HG03060 (cell line): ENCODE data around the gene MBOAT7.
A peak's percentile ranks its signal among the peaks of the same experiment; 100 is the strongest.
"Not testable (repeated sequence)": the region's sequence is repeated elsewhere in the genome, so short reads cannot be mapped to it uniquely, and the experiment has no call there.

Experiments used
- ATAC-seq: cut with Tn5 transposase; IDR thresholded peaks from one replicate; pipeline ENCODE4 v1.9.1; 2021; ENCODE audit warnings: low read depth, moderate number of reproducible peaks; ENCODE audit not compliant: unreplicated experiment

The MBOAT7 gene, protein sequence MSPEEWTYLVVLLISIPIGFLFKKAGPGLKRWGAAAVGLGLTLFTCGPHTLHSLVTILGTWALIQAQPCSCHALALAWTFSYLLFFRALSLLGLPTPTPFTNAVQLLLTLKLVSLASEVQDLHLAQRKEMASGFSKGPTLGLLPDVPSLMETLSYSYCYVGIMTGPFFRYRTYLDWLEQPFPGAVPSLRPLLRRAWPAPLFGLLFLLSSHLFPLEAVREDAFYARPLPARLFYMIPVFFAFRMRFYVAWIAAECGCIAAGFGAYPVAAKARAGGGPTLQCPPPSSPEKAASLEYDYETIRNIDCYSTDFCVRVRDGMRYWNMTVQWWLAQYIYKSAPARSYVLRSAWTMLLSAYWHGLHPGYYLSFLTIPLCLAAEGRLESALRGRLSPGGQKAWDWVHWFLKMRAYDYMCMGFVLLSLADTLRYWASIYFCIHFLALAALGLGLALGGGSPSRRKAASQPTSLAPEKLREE

DNA sequence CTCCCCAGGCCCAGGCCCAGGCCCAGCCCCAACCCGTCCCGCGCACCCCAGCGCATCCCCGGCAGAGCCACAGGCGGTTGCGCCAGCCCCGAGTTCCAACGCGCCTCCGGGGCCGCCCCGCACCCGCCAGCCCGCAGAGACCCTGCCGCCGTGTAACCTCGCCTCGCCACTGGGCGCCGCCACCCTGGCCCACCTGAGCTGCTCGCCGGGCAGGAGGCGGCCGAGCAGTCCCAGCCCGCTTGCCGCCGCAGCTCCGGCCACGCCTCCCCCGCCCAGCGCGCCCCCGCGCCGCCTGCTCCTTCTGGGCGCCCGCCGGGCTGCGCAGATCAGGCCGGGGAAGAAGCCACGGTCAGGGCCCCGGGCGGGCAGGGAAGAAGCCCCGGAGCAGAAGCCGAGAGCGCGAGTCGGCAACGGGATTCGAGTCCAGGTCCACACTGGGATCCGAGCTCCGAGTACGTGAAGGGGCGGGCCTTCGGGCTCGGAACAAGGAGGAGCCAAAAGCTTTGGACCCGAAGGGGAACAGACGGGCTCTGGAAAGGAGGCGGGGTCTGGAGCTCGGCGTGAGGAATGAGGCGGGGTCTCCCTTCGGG is at the start of gene MBOAT7:
MBOAT7 (minus strand) TSS at position 436 of the 590 bp plus-strand sequence. CDS start 1,072 bp downstream, outside the sequence.
- ATAC-seq = peak; percentile 12

DNA sequence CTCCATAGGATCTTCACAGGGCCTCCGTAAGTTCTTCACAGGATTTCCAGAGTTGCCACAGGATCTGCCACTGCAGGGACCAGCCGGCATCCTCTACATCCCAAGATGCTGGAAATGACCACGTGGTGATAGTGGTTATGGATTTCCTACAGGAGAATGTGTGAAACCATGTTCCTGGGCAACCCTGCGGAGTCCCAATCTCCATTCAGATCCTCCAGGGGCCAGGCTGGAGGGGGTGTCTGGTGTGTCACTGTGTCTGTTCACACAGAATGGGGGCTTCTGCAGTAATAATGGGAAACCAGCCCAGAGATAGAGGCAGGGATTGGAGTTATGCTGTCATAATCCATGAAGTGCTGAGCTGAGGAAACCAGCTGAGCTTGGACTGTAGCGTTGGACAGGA is 44.6 kb upstream of the MBOAT7 start:
- ATAC-seq = no peak

DNA sequence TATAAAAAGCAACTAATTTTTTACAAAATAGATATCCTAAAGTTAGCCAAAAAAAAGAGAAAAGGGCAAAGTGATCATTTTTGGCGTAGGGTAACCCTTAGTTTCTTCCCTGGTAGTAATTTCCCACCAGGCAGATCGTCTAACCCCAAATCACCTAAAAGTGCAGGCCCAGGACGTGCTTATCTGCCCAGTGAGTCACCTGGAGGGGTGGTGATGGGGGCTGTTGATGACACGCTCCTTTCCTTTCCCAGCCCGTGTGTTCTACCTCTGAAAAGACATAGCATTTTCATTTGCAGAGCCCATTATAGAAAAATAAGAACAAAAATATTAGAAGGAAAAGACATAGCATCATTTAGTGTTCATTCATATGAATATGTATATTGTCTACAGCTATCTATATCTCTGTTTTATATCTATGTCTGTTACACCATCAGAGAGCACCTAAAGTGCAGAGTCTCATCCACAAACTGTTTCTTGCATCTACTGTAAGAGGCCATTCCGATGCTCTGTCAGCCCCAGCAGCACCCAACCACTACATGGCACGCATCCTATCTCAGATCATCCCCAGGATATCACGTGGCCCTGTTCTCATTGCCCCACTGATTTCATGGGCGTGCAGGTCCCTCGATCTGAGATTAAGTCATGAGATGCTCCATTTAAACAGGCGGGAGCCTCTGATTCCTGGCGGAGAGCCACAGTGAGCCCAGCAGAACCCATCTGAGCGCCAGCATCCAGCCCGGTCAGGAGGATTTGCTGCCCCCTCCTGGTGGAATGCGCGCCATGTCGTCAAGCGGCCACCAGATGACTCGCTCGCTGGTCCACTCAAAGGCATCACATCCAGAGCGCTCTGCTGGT is 41.9 kb upstream of the MBOAT7 start:
- ATAC-seq = no peak

DNA sequence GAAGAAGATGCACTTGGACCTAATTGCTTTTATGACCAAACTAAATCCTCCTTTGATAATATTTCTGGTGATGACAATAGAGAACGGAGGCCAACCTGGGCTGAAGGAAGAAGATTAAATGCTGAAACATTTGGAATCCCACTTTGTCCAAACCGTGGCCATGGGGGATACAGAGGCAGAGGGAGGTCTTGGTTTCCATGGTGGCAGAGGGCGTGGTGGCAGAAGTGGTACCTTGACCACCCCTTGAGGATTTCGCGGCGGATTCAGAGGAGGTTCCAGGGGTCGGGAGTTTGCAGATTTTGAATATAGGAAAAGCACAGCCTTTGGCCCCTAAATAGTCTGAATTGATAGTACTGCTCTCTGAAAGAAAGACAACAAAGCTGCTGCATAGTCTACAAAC is 40.7 kb upstream of the MBOAT7 start:
- no peak for ATAC-seq

DNA sequence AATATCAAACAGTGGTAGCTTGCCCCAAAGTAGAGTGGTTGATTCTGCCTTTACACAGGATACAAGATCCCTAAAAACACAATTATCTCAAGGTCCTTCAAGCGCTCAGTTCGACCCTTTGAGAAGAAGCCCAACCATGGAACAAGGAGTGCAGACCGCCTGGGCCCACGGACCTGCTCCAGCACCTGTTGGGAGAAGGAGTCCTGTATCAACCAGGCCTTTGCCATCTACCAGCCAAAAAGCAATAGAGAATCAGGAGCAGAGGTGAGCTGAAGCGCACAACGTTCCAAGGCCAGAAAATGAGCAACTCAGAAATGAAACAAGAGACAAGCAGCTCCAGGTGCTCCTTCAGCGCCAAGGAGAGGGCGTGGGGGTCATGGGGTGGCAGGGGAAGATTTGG is 39.8 kb upstream of the MBOAT7 start:
- no peak for ATAC-seq

DNA sequence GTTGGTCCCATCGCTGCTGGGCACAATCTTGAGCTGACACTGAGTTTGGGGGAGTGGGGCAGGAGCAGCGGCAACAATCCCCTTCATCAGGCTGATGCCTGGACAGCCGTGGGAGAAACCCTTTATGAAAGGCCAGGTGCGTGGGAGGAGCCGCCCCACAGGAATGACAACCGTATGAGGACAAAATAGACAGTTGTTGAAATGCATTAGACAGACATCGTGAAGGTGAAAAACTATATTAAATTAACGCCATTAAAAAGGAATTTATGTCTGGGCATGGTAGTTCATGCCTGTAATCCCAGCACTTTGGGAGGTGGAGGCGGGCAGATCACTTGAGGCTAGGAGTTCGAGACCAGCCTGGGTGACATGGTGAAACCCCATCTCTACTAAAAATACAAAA is 35.2 kb upstream of the MBOAT7 start:
- ATAC-seq = not testable (repeated sequence)

DNA sequence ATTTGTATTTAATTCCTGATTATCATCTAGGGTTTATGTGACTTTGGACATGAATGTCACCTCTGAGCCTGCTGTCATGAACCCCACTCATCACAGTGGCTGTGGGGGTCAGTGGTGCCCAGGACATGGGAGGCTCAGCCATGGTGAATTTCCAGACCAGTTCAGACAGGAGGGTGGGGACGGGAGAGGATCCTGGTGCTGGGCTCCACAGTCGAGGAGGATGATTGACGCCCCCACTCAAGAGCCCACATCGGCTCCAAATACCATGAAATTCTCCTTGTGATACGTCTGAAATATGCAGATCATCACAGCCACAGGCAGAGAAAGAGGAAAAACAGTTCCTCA is 34.5 kb upstream of the MBOAT7 start:
- ATAC-seq = not testable (repeated sequence)

DNA sequence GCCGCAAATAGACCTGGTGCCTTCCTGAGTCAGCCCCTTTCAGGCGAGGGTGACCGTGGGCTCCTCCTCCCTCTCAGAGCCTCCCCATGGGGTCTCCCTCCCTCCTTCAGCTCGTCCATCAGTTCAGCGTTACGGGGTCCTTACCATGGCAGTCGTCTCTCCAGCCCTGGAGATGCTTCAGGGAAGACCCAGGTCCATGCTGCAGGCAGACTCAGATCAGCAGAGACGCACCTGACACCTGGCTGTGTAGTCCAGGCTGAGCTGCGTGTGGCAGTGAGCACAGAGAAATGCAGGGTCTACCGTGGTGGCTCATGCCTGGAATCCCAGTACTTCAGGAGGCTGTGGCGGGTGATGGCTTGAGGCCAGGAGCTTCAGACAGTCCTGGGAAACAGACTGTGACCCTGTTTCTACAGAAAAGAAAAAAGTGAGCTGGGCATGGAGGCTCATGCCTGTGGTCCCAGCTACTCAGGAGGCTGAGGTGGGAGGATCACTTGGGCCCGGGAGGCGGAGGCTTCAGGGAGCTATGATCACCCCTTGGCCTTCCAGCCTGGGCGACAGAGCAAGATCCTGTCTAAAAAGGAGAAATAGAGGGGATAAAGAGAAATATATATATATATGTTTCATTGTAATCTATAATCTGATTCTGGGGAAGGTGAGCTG is 34.0 kb upstream of the MBOAT7 start:
- not testable (repeated sequence) for ATAC-seq

DNA sequence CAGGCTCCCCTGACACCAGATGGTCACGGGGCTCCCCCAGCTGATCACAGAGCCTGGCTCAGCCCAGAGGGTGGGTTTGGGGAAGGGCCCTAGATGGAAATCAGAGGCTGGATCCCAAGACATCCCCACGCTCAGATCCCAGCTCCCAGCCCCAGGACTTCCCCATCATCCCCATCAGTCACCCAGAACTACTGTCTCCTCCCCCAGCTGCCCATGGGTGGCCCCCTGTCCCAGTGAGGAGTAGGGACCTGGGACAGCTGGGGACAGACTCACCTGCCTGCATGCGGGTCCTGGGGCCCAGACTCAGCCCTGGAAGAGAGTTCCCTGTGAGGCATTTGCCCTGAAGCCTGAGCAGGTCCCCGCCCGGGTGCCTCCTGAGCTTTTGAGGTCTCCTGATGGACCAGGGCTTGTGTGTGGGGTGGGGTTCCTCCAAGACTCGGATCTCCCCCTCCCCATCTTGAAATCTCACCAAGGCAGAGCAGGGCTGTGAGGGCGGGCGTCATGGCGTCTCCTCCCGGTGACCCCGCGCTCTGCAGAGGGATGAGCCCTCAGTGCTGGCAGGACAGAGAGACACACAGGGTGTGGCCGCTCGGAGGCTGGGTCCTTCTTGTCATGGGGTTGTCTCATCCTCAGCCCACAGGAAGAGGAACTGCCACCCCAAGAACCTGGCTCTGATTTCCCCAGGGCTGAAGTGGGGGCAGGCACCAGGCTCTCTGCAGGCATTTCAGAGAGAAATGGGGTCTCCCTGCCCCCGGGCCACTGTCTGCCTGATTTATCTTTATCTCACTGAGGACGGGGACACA is 33.3 kb upstream of the MBOAT7 start, which contains the start of gene LILRB3:
LILRB3 (minus strand) TSS at position 534 of the 803 bp plus-strand sequence; CDS start at position 503, 31 bp downstream.
- not testable (repeated sequence) for ATAC-seq

DNA sequence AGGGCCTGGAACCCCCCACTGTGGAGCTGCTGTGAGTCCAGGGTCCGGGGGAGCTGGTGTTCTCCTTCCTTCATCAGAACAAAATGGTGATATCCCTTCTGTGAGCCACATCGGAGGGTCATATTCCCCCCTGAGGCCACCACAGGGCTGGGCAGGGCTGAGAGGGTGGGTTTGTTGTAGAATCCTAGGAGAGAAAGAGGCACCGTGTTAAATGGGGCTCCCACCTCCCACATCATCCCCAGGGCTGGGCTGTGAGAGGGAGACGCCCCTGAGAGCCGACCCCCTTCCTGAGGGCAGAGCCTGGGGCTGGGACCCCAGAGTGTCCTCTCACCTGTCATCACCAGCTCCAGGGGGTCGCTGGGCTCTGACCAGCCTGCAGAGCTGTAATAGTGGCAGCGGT is 32.6 kb upstream of the MBOAT7 start:
- not testable (repeated sequence) for ATAC-seq

DNA sequence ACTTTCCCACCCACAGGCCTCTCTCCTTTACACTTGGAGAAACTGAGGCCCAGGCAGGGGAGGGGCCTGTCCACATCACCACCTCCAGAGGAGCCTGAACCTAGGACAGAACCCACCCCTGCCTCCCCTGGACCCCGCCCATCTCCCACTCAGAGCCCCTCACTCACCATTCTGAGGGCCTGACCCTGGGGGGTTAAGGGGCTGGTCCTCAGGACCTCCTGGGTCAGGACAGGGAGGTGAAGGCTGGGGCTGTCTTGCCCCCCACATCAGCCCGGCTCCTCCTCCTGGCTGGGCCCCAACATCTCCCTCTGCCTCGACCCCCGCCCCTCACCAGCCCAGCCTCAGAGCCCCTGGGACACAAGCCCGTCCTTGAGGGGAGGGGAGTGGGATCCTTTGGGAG is 30.3 kb upstream of the MBOAT7 start:
- ATAC-seq = not testable (repeated sequence)

DNA sequence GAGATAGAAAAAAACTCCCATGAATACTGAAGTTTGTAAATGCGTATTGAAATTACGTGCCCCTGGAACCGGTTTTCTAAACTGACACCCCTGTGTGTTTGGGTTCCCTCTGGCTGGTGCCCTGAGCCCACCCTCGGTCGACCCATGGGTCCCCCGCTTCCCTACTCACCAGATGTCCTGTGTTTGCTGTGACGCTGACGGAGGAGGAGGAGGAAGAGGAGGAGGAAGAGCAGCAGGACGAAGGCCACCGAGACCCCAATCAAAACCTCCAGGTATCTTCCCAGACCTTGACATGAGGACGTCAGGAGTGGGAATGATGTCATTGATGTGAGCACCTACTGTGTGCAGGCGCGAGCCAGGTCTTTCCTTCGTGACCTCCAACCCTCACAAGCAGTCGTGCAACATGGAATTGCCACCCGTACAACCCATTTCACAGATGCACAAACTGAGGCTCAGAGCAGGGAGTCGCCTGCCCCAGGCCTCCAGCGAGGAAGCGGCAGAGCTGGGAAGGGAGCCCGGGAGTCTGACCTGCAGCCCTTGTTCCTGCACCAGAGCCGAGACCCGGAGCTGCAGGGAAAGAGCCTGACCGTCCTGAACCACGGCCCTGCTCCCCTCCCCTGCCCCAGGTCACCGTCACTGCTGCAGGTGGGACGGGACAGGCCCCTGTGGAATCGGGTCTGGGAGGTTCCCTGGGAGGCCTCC is 29.7 kb upstream of the MBOAT7 start:
- no peak for ATAC-seq

DNA sequence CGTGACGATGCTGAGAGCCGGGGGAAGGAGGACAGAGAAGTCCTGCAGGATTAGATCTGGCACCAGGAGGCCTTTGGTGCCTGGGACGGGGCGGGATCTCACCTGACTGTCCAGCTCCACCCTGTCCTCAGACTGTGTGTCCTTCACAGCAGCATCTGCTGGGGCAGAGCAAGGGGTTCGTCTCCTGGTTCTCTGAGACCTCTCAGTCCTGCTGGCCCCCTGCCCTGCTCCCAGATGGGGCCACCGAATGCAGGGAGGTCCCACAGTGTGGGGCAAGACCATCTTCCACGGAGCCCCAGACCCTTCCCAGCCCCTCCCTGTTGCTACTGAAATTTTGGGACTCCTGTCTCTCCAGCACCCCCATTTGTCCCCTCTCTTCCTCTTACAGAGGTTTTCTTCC is 28.9 kb upstream of the MBOAT7 start:
- no peak for ATAC-seq

DNA sequence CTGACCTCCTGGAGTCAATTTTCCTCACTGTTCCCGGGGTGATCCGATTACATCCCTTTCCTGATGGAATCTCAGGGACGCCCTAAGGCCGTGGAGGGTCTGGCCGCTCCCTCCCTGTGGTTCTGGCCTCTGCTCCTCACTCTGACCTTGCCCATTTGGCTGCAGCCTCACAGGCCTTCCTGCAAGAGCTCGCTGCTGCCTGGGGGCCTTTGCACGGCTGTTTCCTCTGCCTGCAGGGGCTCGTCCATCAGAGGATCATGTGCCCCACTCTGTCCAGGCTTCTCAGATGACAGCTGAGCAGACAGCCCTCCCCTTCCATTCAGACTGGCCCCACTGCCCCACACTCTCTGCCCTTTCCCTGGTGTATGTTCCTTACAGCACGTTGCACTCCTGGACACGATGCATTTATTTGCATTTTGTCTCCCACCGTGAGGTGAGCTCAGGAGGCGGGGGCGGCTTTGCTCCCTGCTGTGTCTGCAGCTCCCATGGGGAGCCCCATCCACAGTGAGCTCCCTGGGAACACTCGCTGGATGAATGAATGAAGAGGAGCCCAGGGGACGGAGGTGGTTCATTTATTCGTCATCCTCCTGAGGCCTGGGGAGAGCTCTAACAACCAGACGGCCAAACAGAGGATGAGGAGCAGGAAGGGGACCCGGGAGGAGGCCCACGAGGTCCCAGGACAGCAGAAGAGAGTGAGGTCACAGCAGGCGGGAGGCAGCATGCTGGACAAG is 28.3 kb upstream of the MBOAT7 start:
- not testable (repeated sequence) for ATAC-seq

DNA sequence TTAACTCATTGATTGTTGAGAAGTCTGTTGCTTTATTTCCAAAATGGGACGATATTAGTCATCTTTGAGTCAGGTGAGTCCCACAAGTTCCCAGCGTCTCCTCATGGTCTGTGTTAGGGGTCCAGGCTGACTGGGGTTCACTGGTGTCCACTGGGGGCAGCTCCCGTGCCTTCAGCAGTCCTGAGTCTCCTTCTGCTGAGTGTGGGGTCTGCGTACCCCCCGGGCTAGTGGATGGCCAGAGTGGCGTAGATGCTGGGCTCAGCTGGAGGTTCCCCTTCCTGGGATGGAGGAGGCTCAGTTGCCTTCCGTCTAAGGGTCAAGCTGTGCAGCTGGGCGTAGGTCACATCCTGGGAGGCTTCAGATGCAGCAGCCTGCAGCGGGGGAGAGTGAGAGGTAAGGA is 27.5 kb upstream of the MBOAT7 start:
- ATAC-seq = no peak

DNA sequence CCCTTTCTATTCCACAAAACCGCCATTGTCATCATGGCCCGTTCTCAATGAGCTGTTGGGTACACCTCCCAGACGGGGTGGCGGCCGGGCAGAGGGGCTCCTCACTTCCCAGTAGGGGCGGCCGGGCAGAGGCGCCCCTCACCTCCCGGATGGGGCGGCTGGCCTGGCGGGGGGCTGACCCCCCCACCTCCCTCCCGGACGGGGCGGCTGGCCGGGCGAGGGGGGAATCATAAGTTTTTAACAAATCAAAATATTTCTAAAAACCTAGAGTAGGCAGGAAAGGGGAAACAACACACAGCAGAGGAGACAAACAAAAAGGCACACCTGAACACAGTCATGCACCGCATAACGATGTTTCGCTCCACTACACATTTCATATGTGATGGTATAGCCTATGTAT is 25.4 kb upstream of the MBOAT7 start:
- ATAC-seq = not testable (repeated sequence)

DNA sequence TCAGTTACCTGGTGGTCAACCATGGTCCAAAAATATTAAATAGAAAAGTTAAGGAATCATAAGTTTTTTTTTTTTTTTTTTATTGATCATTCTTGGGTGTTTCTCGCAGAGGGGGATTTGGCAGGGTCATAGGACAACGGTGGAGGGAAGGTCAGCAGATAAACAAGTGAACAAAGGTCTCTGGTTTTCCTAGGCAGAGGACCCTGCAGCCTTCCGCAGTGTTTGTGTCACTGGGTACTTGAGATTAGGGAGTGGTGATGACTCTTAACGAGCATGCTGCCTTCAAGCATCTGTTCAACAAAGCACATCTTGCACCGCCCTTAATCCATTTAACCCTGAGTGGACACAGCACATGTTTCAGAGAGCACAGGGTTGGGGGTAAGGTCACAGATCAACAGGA is 24.8 kb upstream of the MBOAT7 start:
- ATAC-seq = not testable (repeated sequence)

DNA sequence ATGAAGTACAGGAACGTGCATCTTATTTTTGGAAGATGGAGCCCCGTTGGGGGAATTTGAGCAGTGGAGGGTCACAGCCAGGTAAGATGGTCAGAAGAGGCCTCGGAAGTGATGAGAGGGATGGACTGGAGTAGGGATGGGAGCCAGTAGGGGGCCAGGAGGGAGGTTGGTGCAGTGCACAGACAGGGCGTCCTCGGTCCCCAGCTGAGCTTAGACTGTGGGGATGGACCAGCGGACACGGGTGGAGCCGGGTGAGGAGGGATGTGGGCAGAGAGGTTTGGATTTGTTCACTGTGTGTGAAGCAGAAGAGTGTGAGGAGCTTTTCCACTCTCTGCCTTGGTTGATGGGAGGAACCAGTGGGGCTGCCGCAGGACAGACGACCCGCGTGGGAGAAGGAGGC is 21.9 kb upstream of the MBOAT7 start:
- no peak for ATAC-seq
